Tibial nerve (tissue), 4 donors: ENCODE results near the gene PKP4. TPM values are rescaled to one million over a fixed set of nuclear protein-coding genes. Genes with fewer than 3 reads are reported as not detected.
A peak's percentile ranks its signal among the peaks of the same experiment; 100 is the strongest.

Source experiments
- DNase-seq, 2 donors: peaks; one replicate each; pipeline ENCODE4 v3.0.0-alpha.2; 2019; ENCODE audit warnings: low spot score in 2 of 2
- H3K27ac ChIP-seq, 4 donors: fragments of 200-600 bp; sonication (generic) in 3 of 4; one replicate each; pipeline ENCODE4 v1.5.1; 2017 to 2019; ENCODE audit warnings: mild to moderate bottlenecking in 1 of 4
- H3K27me3 ChIP-seq, 2 donors: fragments of 200-600 bp; sonication (generic) in 1 of 2; one replicate each; pipeline versions ENCODE4 v1.5.1 to v1.6.0; 2017 to 2019
- H3K36me3 ChIP-seq, 3 donors: fragments of 200-600 bp; sonication (generic); one replicate each; pipeline ENCODE4 v1.5.1; 2018 to 2019
- H3K4me1 ChIP-seq, 4 donors: fragments of 200-600 bp; sonication (generic) in 3 of 4; one replicate each; pipeline ENCODE4 v1.5.1; 2017 to 2019
- H3K4me3 ChIP-seq, 4 donors: fragments of 200-600 bp; sonication (generic) in 3 of 4; one replicate each; pipeline ENCODE4 v1.5.1; 2017 to 2019; ENCODE audit warnings: mild to moderate bottlenecking in 1 of 4, moderate library complexity in 1 of 4
- H3K9me3 ChIP-seq, 4 donors: fragments of 200-600 bp; sonication (generic) in 3 of 4; one replicate each; pipeline ENCODE4 v1.5.1; 2017 to 2019
- CTCF ChIP-seq, 5 experiments: fragments of 200-600 bp in 3 of 5; fragments of 450-650 bp in 2 of 5; sonication (generic) in 3 of 5; IDR thresholded peaks; one replicate each; pipeline ENCODE4 v1.5.1; 2016 to 2019; ENCODE audit warnings: antibody characterized with exemption in 5 of 5, mild to moderate bottlenecking in 3 of 5, moderate library complexity in 2 of 5
- EP300 ChIP-seq, 2 donors: sonication (generic); formaldehyde crosslinking; IDR thresholded peaks; one replicate each; pipeline ENCODE4 v1.6.1; 2017; ENCODE audit warnings: antibody characterized with exemption in 2 of 2, mild to moderate bottlenecking in 1 of 2
- POLR2A ChIP-seq, 2 donors: fragments of 450-650 bp; IDR thresholded peaks; one replicate each; pipeline ENCODE4 v1.6.1; 2017; ENCODE audit warnings: antibody characterized with exemption in 2 of 2, mild to moderate bottlenecking in 2 of 2, moderate library complexity in 2 of 2
- WGBS, 2 donors: methylation state at CpG; one replicate each; pipeline ENCODE4 v1.1.5; 2018; 5-methylcytosine and 5-hydroxymethylcytosine counted together
- total RNA-seq, 4 donors: library from RNA; depleted of rRNA; stranded (reverse); fragments of >200 nt; gene quantifications; one replicate each; pipeline ENCODE4 v1.1.0, GENCODE V29; 2016

The PKP4 gene
- total RNA-seq, 4 donors from 2014 or later = 57.8 to 100 (median 92.0) TPM

GRCh38 chr2:158457092-158457825, 507 bp downstream of the PKP4 start:
- peak overlapping the region; percentile 89 to 94 (median 94) for H3K27ac ChIP-seq
- WGBS, 2 donors = 0 to 1% methylated on average over 41 to 46 of the region's 84 CpGs
- H3K4me1 ChIP-seq = peaks cover 0 to 36% (median 7%) of the 10 kb centered on the region in 4 donors
- H3K4me3 ChIP-seq = peak overlapping the region; percentile 87 to 100 (median 94)
- TF ChIP-seq CTCF (IDR thresholded peaks at IDR 0.05) = no peak
- no peak for TF ChIP-seq POLR2A (IDR thresholded peaks at IDR 0.05)
- no peak for TF ChIP-seq EP300 (IDR thresholded peaks at IDR 0.05)
- no peaks in the 10 kb centered on the region for H3K36me3 ChIP-seq
- no peaks in the 10 kb centered on the region for H3K27me3 ChIP-seq
- DNase-seq = peak; percentile 15 to 19
- no peaks in the 10 kb centered on the region for H3K9me3 ChIP-seq

DNA sequence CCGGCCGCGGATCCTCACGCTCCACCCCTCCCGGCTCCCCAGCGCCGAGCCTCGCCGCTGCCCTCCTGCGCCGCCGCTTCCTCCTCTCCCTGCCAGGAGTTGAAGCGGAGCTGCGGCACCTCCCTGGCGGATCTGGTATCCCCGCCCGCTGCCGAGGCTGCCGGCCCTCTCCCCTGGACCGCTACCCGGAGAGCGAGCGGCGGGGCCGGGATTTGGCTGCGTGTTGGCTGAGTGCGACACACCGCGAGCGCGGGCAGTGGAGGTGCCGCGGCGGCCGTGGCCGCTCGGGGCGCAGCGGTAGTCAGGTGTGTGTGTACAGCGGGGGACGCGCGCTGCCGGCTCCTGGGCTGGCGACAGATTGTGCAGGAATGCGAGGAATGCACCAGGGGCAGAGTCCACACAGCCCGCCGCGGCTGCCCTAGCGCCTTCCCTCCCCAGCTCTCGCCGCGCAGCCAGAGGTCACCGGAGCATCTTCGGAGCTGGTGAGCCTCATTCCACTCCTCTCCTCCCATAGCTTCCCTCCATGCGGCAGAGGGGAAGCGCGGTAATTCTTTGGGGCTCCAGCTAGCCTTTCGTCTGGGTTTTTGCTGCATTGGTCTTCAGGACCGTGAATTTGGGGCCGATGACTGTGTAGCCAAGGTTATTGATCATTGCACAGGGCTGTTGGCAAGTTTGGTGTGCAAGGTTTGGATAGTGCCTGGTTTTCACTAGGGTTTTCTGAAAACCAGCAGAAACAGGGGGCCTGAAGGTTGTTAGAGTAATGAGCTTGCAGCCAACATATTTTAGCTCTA, 1.3 kb downstream of the PKP4 start:
- Histone ChIP-seq H3K4me1 (peaks cover 0 to 36% (median 7%) of the 10 kb centered on the region in 4 donors), H3K27me3 (no peaks in the 10 kb centered on the region), H3K9me3 (no peaks in the 10 kb centered on the region), H3K4me3 (peak overlapping the region; percentile 87 to 100 (median 94)), H3K27ac (peak overlapping the region; percentile 89 to 94 (median 94)), H3K36me3 (no peaks in the 10 kb centered on the region)
- WGBS, 2 donors = 1% methylated on average over 23 to 41 of the region's 61 CpGs
- DNase-seq = peak; percentile 24 to 32
- TF ChIP-seq POLR2A (IDR thresholded peaks at IDR 0.05) (no peak), EP300 (IDR thresholded peaks at IDR 0.05) (peak in 1 of 2 donors; percentile 31), CTCF (IDR thresholded peaks at IDR 0.05) (peak; percentile 20 to 62 (median 30))

GRCh38 chr2:158458617-158458920, 1.8 kb downstream of the PKP4 start:
- H3K4me3 ChIP-seq = peak overlapping the region; percentile 87 to 100 (median 94)
- no peaks in the 10 kb centered on the region for H3K9me3 ChIP-seq
- no peaks in the 10 kb centered on the region for H3K27me3 ChIP-seq
- H3K36me3 ChIP-seq = no peaks in the 10 kb centered on the region
- TF ChIP-seq CTCF (IDR thresholded peaks at IDR 0.05) (no peak), EP300 (IDR thresholded peaks at IDR 0.05) (no peak), POLR2A (IDR thresholded peaks at IDR 0.05) (no peak)
- peak overlapping the region in 1 of 4 donors; percentile 94 for H3K27ac ChIP-seq
- 7 to 8% methylated on average over 9 of the region's 9 CpGs for WGBS, 2 donors
- no peak for DNase-seq
- peaks cover 0 to 36% (median 7%) of the 10 kb centered on the region in 4 donors for H3K4me1 ChIP-seq

DNA sequence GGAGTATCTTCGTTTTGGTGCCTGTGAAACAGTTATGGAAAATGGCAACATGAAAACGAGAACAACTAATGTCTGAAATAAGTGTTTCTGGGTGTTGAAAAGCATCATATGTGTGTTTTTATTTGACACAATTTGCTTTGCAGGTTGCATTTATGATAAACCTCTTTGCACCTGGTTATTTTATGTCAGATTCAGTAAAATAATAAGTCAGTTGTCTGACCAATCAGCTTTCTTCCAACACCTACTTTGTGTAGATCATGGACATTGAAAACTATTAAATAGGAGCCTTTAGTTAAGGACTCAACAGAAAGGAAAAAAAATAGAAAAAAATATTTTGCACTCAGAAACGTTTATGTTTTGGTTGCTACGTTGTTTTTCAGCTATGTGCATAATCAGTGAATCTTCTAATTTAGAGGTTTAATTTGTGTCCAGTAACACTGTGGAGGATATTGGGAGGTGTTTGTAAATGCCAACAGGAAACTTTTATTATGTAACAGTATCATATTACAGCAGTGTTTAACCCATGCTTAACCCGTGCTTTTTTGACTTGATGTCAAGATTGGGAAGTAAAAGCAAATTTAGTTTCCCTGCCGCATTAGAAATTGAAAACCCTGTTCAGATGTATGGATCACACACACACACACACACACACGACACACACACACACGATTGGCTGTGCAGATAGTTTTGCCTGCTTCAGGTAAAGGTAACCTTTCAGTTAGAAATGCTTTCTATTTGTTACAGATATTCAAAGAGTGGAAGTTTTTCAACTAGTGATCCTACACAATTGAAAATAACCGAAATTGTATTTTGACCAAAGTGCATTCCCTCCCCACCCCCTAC, 2.6 kb downstream of the PKP4 start:
- Histone ChIP-seq H3K27ac (no peak overlapping the region), H3K27me3 (no peaks in the 10 kb centered on the region), H3K9me3 (no peaks in the 10 kb centered on the region), H3K4me1 (peaks cover 0 to 36% (median 7%) of the 10 kb centered on the region in 4 donors), H3K4me3 (peak overlapping the region in 1 of 4 donors; percentile 100), H3K36me3 (no peaks in the 10 kb centered on the region)
- no peak for DNase-seq
- TF ChIP-seq POLR2A (IDR thresholded peaks at IDR 0.05) (no peak), EP300 (IDR thresholded peaks at IDR 0.05) (no peak), CTCF (IDR thresholded peaks at IDR 0.05) (no peak)
- 48 to 50% methylated on average over 9 of the region's 9 CpGs for WGBS, 2 donors
